PC-9 (cell line): ENCODE data around the gene GALNT9. TPM values are rescaled to one million over a fixed set of nuclear protein-coding genes. Genes with fewer than 3 reads are reported as not detected.

Source experiments
- BruUV-seq: library from RNA; stranded (reverse); fragments of 400-500 nt; replicated peaks from 2 replicates; lab custom pipeline; 2021; lab: Mats Ljungman, UMichigan
- CTCF ChIA-PET: fragments of 300-600 bp; sonication (Branson Sonifier 250); formaldehyde crosslinking; loops from one replicate; lab custom pipeline; 2022; ENCODE audit warnings: antibody characterized with exemption; lab: Charles Lee
- POLR2A ChIA-PET: fragments of 300-600 bp; sonication (Branson Sonifier 250); formaldehyde crosslinking; loops from one replicate; lab custom pipeline; 2022; ENCODE audit warnings: antibody characterized with exemption; ENCODE audit not compliant: unreplicated experiment; lab: Charles Lee
- DNase-seq, 2 experiments: peaks; one replicate each; pipeline versions ENCODE4 v3.0.0 to v3.0.0-alpha.2; 2015 to 2022; ENCODE audit warnings: mixed read lengths in 1 of 2
- H2AFZ ChIP-seq: fragments of 200-600 bp; sonication (generic); 2 replicates; pipeline ENCODE4 v1.8.1; 2017; ENCODE audit warnings: antibody characterized with exemption
- H3F3A ChIP-seq: fragments of 200-600 bp; sonication (generic); 2 replicates; pipeline ENCODE4 v1.8.1; 2017; ENCODE audit warnings: antibody characterized with exemption, mild to moderate bottlenecking, low read depth; ENCODE audit not compliant: insufficient read depth
- H3K27ac ChIP-seq: fragments of 200-600 bp; sonication (generic); 2 replicates; pipeline ENCODE4 v1.6.1; 2016; ENCODE audit warnings: mixed run types
- H3K27me3 ChIP-seq: fragments of 200-600 bp; sonication (generic); 2 replicates; pipeline ENCODE4 v1.6.1; 2016; ENCODE audit warnings: low read depth, mixed run types; ENCODE audit not compliant: insufficient read depth
- H3K36me3 ChIP-seq: fragments of 200-600 bp; sonication (generic); 2 replicates; pipeline ENCODE4 v1.6.1; 2016; ENCODE audit warnings: low read depth, mixed run types
- H3K4me1 ChIP-seq: fragments of 200-600 bp; sonication (generic); replicated peaks from 2 replicates; pipeline ENCODE4 v1.6.1; 2016; ENCODE audit warnings: mixed run types; ENCODE audit not compliant: insufficient read depth
- H3K4me2 ChIP-seq: fragments of 200-600 bp; sonication (generic); 2 replicates; pipeline ENCODE4 v1.6.1; 2017; ENCODE audit warnings: mixed run types
- H3K4me3 ChIP-seq: fragments of 200-600 bp; sonication (generic); 2 replicates; pipeline ENCODE4 v1.6.1; 2016; ENCODE audit warnings: mixed run types
- H3K79me2 ChIP-seq: fragments of 200-600 bp; sonication (generic); 2 replicates; pipeline ENCODE4 v1.6.1; 2017; ENCODE audit warnings: low read depth, mixed run types
- H3K9me2 ChIP-seq: fragments of 200-600 bp; sonication (generic); 2 replicates; pipeline ENCODE4 v1.8.1; 2017; ENCODE audit warnings: mild to moderate bottlenecking; ENCODE audit not compliant: insufficient read depth
- H3K9me3 ChIP-seq: fragments of 200-600 bp; sonication (generic); 2 replicates; pipeline ENCODE4 v1.8.1; 2016; ENCODE audit warnings: low read depth; ENCODE audit not compliant: insufficient read depth
- H4K20me1 ChIP-seq: fragments of 200-600 bp; sonication (generic); 2 replicates; pipeline ENCODE4 v1.8.1; 2017; ENCODE audit not compliant: insufficient read depth
- CTCF ChIP-seq: fragments of 200-600 bp; sonication (generic); conservative IDR thresholded peaks from 2 replicates; pipeline ENCODE4 v1.6.1; 2017; ENCODE audit warnings: mixed run types, antibody characterized with exemption, mild to moderate bottlenecking, moderate library complexity
- EZH2 ChIP-seq: fragments of 200-600 bp; sonication (generic); IDR thresholded peaks from 2 replicates; pipeline ENCODE4 v1.8.0; 2017; ENCODE audit warnings: antibody characterized with exemption, low read depth
- intact Hi-C: fragments of 100-400 bp; cut with micrococcal nuclease; formaldehyde crosslinking; loops from one replicate; pipeline ENCODE4 v1.10.0; 2022; ENCODE audit not compliant: unreplicated experiment
- total RNA-seq: library from RNA; stranded (reverse); gene quantifications from 2 replicates; pipeline ENCODE4 v1.2.3, GENCODE V29; 2021

Gene GALNT9
- total RNA-seq, 1 experiment from 2014 or later: 11.2 TPM

GRCh38 chr12:132323171-132324010, 6.0 kb downstream of the GALNT9 start:
- H3K27ac ChIP-seq: no peak overlapping the region
- no peak overlapping the region for H3K4me2 ChIP-seq
- TF ChIP-seq EZH2 (no peak), CTCF (no peak)
- BruUV-seq: no TSS peak
- no peaks in the 10 kb centered on the region for H3K79me2 ChIP-seq
- no peaks in the 10 kb centered on the region for H3K9me2 ChIP-seq
- no peaks in the 10 kb centered on the region for H3K4me1 ChIP-seq
- H3K4me3 ChIP-seq: no peak overlapping the region
- no peak overlapping the region for H2AFZ ChIP-seq
- no peaks in the 10 kb centered on the region; the same call in 1 of the 2 replicates for H4K20me1 ChIP-seq
- H3K27me3 ChIP-seq: peaks cover 99% of the 10 kb centered on the region
- H3K9me3 ChIP-seq: no peaks in the 10 kb centered on the region
- ChIA-PET POLR2A (no interaction called here), CTCF (no interaction called here)
- intact Hi-C loops: no loop called here
- no peaks in the 10 kb centered on the region for H3K36me3 ChIP-seq
- no peak for DNase-seq
- no peaks in the 10 kb centered on the region for H3F3A ChIP-seq

- POLR2A ChIA-PET: no interaction called here
- no peak for DNase-seq
- peaks cover 99% of the 10 kb centered on the region for H3K27me3 ChIP-seq
- H3K9me2 ChIP-seq: no peaks in the 10 kb centered on the region
- no peak overlapping the region for H2AFZ ChIP-seq
- H3K4me2 ChIP-seq: no peak overlapping the region
- no peak overlapping the region for H3K4me3 ChIP-seq
- H3K79me2 ChIP-seq: no peaks in the 10 kb centered on the region
- no peaks in the 10 kb centered on the region for H3F3A ChIP-seq
- H4K20me1 ChIP-seq: peaks cover 3% of the 10 kb centered on the region
- CTCF ChIA-PET: interaction anchor here (0.6 kb wide), 1 partner anchor 335 kb away, joined by 8 read pairs; no protein-coding TSS in a partner anchor
- intact Hi-C loops: no loop called here
- H3K36me3 ChIP-seq: no peaks in the 10 kb centered on the region
- H3K4me1 ChIP-seq: no peaks in the 10 kb centered on the region
- H3K9me3 ChIP-seq: no peaks in the 10 kb centered on the region
- no peak overlapping the region for H3K27ac ChIP-seq
- TF ChIP-seq CTCF: no peak
- no peak for TF ChIP-seq EZH2
- BruUV-seq: no TSS peak
Measured at GRCh38 chr12:132322206-132323132, 6.9 kb downstream of the GALNT9 start.

GRCh38 chr12:132321321-132322118, 7.9 kb downstream of the GALNT9 start:
- H3K4me1 ChIP-seq: no peaks in the 10 kb centered on the region
- TF ChIP-seq CTCF: no peak
- no peak for TF ChIP-seq EZH2
- BruUV-seq: no TSS peak
- peaks cover 3% of the 10 kb centered on the region for H4K20me1 ChIP-seq
- H3F3A ChIP-seq: no peaks in the 10 kb centered on the region
- no peaks in the 10 kb centered on the region for H3K79me2 ChIP-seq
- H3K9me3 ChIP-seq: no peaks in the 10 kb centered on the region
- H3K9me2 ChIP-seq: no peaks in the 10 kb centered on the region
- intact Hi-C loops: no loop called here
- POLR2A ChIA-PET: no interaction called here
- no peak overlapping the region for H3K27ac ChIP-seq
- H3K27me3 ChIP-seq: peaks cover 99% of the 10 kb centered on the region
- H2AFZ ChIP-seq: no peak overlapping the region
- CTCF ChIA-PET: interaction anchor here (0.6 kb wide), 1 partner anchor 336 kb away, joined by 8 read pairs; no protein-coding TSS in a partner anchor
- no peak overlapping the region for H3K4me2 ChIP-seq
- no peak overlapping the region for H3K4me3 ChIP-seq
- DNase-seq: no peak
- H3K36me3 ChIP-seq: no peaks in the 10 kb centered on the region
